ENCODE data around the gene FAM117A. TPM values are rescaled to one million over a fixed set of nuclear protein-coding genes. Genes with fewer than 3 reads are reported as not detected.

The FAM117A gene
- total and polyA plus RNA-seq, 2 of the 8 experiments (the other 6 are each of a cell fraction or from before 2014, with no cell fraction given), result 28.4 to 45.7 TPM

GRCh38 chr17:49677134-49677932, 86.6 kb downstream of the FAM117A start (continued):
- TF ChIP-seq SIX5 (IDR thresholded peaks at IDR 0.05; ENCODE audit: low read depth, low read length), result no peak
- no peak for TF ChIP-seq CBX8 (IDR thresholded peaks at IDR 0.05; ENCODE audit: borderline replicate concordance, low read depth, low read length)

All from H1 (cell line).